T-helper 9 cell (primary cell): Measurements from ENCODE around the gene RIN3.
"Not testable (repeated sequence)": the region's sequence is repeated elsewhere in the genome, so short reads cannot be mapped to it uniquely, and the experiment has no call there.

Experiments
- DNase-seq: peaks from one replicate; pipeline ENCODE4 v3.0.0-alpha.2; 2020

The RIN3 gene

DNA sequence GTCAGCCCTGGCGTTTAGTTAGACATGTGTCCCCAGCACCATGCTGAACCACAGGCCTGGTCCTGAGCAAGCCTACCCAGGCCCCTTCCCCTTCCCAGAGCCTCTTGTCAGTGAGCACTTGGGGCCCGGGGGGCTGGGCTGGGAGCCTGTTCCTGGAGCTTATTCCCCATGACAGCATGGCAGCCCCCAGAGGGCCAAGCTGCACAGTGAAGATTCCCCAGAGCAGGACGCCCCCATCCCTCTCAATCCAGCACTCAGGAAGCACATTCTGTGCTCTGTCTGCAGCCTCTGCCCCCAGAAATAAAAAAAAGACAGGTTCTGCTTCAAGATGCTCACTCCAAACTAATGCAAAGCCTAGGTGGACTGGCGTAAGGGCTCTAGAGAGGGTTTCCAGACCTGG lies 117.5 kb downstream of the RIN3 start:
- no peak for DNase-seq

DNA sequence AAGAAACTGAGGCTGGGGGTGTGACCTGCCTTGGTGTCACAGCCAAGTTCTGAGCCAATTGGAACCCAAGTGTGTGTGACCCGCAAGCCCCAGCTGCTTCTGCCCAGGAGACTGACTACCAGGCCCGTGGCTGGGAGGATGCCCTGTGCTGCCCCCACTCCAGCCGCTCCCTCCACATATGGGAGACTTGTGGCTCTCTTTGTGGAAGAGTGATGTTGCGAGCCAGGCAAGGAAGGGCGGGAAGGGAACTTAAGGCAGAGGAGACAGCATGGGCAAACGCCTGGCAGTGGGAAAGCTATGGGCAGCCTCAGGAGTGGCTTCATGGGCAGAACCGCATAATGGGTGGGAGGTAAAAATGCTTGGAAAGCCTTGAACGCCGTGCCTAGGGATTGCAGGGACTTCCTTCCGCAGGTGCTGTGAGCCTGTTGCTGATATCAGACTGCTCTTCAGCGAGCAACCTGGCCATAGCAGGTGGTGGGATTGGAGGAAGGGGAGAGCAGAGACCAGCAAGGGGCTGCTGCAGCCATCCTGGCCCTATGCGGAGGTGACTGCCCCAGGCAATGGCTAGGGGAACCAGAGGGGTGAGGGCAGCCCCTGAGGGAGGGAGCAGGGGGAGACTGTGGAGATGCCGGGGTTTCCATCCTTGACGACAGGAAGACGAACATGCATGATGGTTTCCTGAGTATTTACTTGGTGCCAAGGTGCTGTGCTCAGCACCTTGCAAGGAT lies 119.1 kb downstream of the RIN3 start:
- no peak for DNase-seq

DNA sequence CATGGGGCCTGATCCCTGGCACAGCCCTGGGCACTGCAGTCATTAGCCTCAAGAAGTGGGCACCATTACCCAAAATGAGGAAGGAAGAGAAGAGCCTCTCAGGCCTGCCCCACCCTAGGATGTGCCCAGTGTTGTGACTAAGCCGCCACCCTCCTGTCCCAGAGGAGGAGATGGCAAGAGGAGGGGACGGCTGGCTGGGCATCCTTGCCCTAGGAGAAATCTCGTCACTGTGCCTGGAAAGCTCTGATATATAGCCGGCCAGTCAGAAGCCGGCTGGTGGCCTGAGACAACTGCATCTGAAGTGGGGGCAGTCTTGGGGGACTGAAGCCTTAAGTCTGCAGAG lies 119.7 kb downstream of the RIN3 start:
- DNase-seq, result no peak

DNA sequence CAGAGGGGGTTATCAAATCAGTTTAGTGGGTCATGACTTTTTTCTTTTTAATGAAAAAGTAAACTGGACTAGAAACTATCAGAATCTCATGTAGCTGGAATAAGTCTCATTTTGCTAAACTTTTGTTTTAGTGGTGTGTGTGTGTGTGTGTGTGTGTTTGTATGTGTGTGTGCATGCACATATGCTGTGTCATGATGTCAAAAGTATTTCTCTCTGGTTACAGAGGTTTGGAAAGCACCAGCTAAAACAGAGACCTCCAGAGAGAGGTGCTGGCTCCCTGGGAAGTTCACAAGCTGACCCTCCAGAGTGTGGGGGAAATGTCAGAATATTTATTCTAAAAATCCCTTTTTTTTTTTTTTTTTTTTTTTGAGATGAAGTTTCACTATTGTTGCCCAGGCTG lies 120.1 kb downstream of the RIN3 start:
- DNase-seq, result no peak

DNA sequence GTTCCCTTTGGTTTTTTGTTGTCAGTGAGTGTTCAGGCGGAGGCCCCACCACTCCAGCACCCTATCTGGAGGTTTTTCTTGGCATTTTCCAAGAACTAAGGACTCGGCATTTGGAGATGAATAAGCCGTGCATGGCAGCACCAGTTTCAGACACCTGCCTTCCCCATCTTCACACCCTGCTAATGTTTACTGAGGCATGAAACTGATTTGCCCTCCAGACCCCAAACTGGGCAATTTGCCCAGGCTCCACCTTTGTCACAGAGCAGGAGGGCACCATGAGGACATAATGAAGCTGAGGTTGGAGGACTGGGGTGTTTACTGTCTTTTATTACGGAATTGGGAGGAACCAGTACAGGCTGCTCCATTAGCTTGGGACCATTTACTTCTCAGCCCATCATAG lies 121.5 kb downstream of the RIN3 start:
- no peak for DNase-seq

DNA sequence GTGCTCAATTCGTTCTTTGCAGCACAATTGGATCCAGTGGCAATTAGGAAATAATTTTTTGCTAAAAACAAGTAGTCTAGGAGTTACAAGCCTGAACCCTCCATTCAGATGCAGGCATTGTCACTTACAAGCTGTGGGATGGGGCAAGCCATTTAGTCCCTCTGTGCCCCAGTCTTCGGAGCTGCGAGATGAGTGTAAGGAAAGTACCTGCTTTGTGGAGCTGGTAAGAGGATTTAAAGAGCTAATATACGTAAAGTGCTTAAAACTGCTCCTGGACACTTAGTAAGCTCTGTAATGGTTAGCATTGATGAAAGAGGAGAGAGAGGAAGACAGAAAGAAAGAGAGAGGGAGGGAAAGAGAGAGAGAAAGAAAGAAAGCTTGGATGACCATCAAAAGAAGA lies 122.3 kb downstream of the RIN3 start:
- DNase-seq, result no peak

DNA sequence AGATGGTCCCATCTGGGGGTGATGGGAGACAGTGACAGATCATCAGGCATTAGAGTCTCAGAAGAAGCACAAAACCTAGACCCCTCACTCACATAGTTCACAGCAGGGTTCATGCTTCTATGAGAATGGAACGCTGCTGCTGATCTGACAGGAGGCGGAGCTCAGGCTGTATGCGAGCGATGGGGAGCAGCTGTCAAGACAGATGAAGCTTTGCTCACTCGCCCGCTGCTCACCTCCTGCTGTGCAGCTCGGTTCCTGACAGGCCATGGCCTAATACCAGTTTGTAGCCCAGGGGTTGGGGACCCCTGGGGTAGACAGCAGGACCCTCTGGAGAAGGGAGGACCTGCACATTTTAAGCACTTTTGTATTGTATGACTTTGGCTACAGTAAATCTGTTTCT lies 123.6 kb downstream of the RIN3 start:
- DNase-seq, result no peak

DNA sequence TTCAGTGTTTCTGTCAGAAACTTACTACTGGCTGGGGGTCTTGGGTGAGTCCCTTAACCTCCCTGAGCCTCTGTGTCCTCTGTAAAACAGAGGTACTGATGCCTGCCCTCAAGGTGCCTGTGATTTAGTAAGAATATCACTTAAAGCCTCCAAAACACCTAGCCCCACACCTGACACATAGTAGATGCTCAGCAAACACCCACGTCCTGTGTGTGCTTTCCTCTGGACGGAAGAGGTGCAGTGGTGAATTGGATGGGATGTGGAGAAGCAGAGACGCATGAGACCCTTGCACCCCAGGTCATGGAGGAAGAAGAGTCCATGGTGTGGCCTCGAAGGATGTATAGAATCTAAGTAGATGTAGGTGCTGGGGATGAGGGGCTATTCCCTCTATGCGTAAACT lies 124.3 kb downstream of the RIN3 start:
- DNase-seq, result no peak

DNA sequence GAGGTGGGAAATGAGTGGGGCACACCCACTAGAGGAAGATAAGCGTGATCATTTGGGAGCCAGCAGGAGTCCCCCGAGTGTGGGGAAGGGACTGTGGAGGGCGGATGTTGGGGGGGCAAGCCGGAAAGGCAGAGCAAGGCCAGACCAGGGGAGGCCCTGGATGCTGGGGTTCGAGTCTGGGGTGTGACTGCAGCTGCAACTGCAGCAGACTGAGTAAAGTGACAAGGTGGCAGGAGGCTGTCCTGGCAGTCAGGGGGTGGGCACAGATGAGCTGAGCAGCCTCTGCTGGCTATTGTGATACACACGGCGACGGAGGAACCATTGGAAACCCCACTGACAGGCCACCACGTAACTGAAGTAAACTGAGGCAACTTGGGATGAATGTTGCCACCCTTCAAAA lies 124.7 kb downstream of the RIN3 start:
- no peak for DNase-seq

DNA sequence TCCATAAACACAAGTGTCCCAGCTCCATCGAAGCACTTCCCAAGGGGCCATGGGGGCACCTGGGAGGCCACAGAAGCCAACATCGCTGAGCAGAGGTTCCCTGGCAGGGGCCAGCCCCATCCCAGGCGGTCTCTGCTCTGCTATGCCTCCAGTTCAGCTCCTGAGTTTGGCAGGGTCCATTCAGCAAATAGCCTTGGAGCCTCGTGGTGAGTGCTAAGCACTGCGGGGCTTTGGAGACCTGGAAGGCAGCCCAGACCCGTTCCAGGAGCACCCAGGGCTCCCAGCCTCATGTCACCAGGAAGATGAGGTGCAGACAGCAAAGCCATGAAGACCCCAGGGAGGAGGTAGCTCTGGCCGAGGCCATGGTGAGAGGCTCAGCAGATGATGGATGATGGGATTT lies 125.3 kb downstream of the RIN3 start:
- DNase-seq, result no peak

DNA sequence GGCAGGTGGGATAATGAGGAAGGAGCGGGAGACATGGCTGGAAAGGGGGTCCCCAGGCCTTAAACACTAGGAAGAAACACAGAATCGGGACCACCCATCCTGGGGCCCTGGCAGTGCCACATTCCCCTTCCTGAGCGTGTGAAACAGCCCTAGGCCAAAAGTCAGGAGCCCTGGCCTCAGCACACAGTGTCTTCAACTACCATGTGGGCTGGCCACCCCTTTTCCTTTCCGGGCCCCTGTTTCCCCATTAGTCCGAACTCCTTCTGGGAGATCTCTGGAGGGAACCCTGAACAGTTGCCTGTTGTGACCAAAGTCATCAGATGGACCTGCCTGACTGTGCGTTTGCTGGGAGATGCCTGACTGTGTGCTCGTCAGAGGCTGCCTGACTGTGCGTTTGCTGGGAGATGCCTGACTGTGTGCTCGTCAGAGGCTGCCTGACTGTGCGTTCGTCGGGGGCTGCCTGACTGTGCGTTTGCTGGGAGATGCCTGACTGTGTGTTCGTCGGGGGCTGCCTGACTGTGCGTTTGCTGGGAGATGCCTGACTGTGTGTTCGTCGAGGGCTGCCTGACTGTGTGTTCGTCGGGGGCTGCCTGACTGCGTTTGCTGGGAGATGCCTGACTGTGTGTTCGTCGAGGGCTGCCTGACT lies 126.0 kb downstream of the RIN3 start:
- not testable (repeated sequence) for DNase-seq

DNA sequence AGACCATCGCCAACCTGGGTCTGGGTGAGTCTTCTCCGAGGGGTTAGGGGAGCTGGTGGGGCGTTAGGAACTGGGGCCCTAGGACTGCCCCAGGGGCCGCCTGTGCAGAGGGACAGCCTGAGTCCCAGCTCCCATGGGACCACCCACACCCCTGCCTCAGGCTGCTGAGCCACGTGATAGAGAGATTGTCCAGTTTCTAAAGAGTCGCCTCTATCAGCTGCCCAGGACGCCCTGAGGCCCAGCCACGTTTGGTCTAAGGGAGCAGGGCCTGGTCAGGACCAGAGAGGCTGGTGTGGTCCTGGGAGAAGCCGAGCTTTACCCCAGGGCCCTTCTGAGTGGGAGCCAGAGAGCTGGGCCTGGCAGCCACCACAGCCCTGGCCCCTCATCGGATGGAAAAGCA lies 127.7 kb downstream of the RIN3 start:
- DNase-seq, result no peak

DNA sequence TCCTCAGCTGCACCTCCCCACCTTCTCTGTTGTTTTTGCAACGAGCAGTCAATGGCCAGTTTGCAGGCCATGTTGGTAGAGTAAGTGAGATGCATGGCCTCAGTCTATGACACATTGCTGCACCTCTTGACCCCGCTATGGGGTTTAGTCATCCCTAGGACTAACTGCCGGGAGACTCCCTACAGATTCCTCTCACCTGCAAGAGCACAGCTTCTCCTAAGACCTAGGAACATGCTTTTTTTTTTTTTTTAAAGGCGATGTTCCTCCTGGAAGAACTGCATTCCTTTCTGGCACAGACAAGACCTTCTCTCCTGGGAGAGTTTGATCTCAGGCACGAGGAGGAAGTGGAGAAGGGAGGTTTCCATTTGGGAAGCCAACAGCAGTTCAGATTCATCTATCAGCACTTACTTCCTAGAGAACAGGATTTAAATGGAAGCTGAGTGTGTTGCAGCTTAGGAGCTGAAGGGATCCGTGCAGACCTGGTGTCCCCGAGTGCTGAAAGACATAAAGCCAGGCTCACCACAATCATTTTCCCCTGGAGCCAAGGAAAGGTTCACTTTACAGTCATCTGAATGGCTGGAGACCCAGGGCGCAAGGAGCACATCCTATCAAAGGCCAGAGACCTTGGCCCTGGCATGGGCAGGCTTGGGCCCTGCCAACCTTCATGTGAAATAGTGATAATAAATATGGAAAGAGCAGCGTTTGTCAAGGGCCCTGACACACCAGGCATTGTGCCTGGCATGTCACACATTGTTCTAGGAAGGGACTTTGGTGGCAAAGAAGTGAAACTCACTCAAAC lies 130.8 kb downstream of the RIN3 start:
- DNase-seq, result no peak

DNA sequence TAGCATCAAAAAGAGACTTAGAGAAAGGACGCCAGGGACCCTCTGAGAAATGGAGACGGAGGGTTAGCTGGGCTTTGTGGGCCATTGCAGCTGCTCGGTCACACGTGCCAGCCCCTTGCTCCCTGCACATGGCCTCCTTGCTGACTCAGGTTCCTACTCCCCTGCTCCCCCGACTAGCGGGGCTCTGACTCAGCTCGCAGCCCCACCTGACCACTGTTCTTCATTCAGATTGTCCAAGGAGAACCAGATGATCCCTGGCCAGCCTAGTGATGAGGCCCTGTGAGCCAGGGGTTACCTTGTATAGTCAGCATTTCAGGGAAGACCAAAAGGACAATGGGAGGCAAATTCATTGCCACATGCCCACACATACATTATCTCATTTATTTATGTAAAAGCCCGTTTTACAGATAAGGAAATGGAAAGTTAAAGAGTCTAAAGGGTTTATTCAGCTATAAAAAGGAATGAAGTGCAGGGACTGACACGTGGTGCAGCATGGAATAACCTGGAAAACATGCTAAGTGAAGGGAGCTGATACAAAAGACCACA lies 131.5 kb downstream of the RIN3 start:
- DNase-seq, result no peak

DNA sequence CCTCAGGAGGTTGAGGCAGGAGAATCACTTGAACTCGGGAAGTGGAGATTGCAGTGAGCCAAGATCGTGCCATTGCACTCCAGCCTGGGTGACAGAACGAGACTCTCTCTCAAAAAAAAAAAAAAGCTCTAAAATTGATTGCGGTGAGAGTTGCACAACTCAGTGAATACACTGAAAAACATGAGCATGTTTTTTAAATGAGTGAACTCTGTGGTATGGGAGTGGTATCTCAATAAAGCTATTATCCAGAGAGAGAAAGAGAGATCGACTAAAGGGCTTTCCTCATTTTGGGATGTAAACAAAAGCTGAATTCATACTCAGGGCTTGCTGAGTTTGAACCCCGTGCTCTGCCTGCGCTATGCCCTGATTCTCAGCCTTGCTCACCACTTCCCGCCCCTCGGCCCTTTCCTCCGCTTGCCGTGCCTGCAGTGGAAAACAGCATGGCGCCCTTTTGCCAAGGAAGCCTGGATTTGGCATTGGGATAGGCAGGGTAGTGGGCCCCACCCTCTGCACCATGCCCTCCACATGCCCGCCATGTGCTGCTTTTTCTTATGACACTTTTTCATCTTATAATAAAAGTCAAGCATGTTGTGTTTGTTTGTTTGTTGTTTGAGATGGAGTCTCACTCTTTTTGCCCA lies 132.4 kb downstream of the RIN3 start:
- DNase-seq, result no peak

DNA sequence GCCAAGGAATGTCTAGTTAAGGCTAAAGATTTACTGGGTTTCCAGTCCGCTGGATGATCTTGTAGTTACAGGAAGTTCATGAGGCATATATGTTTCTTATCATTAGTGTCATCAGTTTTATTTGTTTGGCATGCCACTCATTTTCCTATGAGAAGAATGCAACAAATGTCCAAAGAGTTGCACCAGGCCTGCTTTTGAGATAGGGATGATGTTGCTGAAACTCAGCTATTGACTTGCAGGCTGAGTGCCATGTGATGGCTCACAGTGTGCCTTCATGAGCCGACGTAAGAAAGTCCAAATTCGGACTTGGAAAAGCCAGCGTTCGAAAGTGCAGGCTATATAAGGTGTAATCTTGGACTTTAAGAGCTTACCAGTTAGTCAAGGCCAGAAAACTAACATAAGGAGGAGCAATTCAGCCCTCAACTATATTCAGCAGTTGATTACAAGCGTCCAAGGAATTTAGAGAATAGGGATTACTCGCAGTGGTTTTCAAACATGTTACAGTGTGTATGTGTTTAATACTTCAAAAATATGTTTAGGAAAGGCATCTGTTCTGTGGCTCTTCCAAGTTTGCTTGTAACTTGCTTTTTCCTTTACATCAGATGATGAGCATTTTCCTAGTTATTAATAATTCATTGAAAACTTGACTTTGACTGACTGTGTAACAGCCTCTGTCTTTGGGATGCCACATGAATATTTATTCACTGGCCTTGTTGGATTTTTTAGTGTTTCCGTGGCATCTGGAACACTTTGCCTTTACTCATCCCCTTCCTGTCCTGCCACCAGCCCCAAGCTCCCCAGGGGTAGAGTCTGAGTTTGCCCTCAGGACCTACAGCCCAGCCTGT lies 133.6 kb downstream of the RIN3 start:
- DNase-seq, result no peak

DNA sequence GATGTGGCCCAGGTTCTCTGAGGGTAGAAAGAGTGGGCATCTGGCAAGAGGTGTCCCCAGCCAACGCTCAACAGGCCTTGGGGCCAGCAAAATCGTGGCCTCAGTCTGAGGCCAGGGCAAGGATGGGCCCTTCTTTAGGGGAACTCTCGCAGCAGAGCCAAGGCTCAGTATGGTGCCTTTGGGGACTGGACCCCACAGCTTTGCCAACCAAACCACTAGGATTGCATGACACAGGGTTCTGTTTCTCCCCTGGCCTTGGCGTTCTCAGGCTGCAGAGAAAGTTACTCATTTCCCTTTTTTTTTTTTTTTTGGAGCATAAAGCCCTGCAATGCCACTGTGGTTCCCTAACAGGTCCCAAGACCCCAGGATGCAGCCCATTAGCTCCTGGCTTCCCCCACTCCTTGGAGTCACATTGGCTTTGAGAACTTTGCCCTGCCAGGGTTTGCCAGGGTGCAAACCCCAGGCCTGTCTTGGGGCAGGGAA lies 134.3 kb downstream of the RIN3 start:
- no peak for DNase-seq

DNA sequence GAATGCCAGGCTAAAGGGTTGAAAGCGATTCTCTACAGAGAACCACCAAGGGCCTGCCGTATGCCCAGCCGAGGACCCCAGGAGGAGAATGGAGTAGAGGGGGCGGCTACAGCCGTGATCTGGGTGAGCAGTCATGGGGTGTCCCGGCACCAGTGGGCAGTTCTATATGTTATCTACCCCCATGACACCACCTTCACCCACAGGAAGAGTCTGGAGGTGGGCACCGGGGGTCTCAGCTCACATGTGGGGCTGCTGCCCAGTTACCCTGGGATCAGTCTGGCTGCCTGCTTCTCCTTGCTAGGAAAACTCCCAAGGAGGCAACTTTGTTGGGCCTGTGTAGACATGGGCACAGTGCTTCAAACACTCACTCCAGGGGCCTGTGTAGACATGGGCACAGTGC lies 135.5 kb downstream of the RIN3 start:
- no peak for DNase-seq

DNA sequence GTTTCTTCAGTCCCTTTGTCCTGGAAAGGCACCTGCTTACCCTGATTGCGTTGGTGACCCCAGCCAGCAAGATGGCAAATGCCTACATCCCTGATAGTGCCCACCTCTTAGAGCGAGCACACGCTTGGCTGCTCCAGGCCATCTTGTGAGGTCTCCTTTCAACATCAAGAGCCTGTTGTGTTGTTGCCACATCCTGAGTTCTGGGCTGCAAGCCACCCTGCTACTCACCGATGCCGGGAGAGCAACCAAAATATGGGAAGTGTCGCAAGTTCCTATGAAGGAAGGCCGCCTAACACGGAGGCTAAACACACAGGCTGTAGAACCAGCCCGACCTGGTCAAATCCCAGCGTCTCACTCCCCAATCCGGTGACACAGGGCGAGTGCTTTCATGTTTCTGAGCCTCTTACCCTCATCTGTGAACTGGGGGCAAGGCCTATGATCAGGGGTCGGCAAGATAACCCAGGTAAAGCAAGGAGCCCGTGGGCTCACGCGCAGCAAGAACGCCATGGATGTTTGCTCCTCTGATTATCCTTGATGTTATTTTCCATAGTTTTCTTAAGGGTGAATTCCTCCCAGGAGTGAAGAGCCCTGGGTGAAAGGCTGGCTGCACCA lies 136.5 kb downstream of the RIN3 start:
- no peak for DNase-seq

DNA sequence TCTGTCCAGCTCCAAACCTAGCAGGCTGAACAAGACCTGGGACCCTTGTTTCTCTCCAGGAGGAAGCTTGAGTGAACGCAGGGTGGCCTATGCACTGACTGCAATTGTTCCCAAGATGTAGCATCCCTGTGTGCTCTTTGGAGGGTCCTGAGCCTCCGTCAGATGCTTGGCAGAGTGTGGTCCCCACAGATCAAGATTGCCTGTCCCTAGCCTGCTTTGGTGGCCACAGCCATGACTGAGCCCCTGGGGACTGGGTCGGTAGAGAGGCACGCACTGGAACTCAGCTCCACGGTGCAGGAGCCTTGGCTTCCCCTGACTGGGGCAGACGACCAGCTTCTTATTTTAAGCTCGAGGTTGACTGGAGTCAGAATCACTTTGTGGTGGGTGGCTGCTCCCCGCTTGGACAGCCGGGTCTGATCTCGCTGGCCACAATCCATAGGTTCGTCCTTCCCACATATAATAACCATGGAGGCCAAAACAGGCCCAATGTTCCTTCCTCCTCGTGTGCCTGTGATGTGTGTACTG lies 137.1 kb downstream of the RIN3 start:
- DNase-seq, result no peak

DNA sequence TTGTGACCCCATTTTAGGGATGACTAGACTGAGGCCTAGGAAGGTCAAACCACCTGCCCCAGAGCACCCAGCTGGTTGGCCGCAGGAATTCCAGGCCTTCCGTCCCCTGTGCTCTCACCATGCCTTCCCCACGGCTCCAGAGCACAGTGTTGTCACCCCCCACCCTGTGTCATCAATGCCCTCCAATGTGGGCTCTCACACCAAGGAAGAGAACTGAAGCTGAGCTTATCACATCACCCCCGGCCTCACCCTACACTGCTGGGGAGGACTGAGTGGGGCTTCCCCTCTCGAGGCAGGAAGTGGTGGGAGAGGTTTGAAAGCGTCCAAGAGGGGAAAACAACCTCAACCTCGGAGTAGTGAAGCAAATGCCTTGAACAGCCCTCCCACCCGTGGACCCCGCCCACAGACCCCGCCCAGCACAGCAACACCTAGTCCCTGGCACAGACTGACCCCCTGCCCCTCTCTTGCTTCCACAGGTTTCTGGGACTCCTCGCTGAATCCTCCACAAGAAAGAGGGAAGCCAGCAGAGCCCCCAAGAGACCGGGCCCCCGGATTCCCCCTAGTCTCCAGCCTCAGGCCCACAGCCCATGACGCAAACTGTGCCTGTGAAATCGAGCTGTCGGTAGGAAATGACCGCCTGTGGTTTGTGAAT lies 137.7 kb downstream of the RIN3 start:
- peak; percentile 66 for DNase-seq
